Measurements from ENCODE around the gene ADCK1.
"Not testable (repeated sequence)": the region's sequence is repeated elsewhere in the genome, so short reads cannot be mapped to it uniquely, and the experiment has no call there.

ADCK1 gene

DNA sequence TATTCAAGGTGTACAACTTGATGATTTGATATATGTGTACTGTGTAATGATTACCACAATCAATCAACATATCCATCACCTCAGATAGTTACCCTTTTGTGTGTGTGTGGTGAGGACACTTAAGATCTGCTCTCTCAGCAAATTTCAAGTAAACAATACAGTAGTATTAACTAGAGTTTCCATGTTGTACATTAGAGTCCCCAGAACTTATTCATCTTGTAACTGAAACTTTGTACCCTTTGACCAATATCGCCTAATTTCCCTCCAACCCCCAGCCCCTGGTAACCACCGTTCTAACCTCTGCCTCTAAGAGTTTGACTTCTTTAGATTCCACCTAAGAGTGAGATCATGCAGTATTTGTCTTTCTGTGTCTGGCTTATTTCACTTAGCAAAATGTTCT lies 12.1 kb downstream of the ADCK1 start:
- DNase-seq, result no peak

DNA sequence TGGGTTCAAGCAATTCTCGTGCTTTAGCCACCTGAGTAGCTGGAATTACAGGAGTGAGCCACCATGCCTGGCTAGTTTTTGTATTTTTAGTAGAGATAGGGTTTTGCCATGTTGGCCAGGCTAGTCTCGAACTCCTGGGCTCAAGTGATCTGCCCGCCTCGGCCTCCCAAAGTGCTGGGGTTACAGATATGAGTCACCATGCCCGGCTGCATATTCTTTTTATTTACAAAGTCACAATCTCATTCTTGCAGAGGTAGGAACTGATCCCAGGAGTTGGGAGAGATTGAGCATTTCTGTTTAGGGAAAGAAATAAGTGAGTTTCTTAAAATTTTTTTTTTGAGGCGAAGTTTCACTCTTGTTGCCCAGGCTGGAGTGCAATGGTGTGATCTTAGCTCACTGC lies 12.8 kb downstream of the ADCK1 start:
- DNase-seq, result not testable (repeated sequence)

DNA sequence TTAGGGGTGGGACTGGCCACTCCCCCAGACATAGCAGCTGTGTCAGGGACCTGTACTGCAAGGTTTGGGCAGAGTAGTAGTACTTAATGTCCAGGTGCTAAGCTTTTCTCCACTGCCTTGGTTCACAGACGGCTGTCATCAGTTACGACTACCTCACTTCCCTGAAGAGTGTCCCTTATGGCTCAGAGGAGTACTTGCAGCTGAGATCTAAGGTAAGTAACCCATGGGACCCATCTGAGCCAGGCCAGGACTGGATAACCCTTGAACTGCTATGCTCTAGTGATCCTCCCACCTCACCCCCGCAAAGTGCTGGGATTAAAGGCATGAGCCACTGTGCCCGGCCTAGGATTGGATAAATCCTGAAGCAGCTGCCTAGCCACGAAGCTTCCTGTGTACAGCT lies 22.4 kb downstream of the ADCK1 start:
- DNase-seq, result no peak

DNA sequence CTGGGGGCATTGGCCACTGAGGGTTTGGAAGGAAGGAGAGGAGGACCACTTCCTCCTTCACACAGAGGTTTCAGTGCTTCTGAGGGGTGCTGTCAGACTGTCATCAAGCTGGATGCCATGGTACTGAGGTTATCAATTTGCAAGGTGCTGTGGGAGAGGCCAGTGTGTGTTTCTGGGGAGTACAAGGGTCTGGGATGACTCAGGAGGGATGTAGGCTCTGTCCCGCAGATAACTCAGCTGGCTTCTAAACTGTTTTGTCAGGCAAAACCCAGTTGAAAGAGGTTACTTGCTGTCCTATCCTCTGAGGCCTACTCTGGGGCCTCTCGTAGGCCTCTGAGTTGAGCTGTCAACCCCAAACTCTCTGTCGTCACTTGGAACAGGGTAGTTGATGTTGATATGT lies 22.8 kb downstream of the ADCK1 start:
- no peak for DNase-seq

DNA sequence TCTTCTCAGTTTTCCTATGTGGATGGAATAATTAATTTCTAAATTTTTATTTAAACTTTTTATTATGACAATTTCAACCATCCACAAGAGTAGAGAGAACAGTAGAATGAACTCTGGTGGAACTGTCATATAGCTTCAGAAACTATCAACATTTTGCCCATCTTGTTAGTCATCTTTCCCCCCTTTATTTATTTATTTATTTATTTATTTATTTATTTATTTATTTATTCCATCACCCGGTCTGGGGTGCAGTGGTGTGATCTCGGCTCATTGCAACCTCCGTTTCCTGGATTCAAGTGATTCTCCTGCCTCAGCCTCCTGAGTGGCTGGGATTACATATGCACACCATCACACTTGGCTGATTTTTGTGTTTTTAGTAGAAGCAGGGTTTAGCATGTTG lies 23.5 kb downstream of the ADCK1 start:
- no peak for DNase-seq

DNA sequence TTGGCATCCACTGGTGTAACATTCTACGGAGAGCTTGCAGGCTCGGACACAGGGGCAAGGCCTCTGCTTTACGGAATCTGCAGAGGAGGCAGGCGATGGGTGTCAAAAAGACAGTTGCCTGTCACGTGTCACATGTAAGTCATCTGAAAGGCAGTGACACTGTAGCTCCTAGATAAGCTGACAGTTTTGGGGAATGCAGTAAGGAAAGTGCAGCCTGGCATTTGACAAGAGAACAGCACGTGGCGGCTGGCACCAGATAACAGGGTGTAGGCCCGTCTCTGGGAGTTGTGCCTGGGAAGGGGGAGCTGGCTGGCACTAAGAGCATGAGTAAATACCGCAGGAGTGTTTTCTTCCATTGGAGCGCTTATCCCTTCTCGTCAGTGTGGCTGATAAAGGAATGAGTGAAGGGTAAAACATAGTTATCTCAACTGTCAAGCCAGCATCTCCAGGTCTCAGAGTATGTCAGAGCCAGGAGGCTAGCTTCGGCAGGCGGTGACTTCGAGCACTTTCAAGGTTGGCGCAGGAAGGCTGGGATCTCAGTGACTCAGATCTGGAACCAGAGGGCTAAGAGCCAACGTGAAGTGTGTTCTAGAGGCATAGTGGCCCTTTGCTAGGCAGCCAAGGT lies 26.1 kb downstream of the ADCK1 start:
- DNase-seq, result no peak

DNA sequence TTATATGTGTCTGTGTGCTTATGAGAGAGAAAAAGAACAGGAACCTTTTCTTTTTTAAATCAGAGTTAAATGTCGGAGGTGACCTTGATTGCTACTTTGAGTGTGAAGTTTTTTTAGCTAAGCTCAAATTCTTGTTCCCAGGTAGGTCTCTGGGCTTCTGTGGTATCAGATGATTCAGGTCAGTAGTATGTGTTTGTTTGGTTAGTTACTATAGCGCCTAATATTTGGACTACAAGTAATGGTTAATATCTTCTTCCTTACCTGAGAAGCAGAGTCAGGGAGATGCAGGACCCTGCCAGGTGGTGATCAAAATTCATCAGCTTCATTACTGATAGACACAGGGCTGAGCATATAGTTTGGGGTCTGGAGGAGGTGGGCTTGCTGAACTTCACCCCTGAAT lies 30.8 kb downstream of the ADCK1 start:
- no peak for DNase-seq

DNA sequence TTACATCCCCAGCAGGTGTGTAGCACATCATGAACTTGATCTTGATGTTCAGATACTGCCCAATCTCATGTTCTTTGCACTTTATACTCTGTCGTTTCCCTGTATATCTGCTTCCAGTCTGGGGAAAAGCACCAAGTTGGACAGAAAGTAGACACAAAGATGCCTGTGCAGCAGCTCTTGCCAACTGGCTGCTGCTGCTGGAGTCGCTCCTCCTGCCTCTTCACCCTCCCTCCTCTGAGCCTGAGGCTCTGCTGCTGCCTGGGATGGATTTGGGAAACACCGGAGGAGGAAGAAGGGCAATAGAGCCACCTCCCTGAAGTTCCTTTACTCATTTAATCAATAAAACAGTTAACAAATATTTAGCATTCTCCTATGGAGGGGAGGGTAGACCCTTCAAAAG lies 32.4 kb downstream of the ADCK1 start:
- no peak for DNase-seq

DNA sequence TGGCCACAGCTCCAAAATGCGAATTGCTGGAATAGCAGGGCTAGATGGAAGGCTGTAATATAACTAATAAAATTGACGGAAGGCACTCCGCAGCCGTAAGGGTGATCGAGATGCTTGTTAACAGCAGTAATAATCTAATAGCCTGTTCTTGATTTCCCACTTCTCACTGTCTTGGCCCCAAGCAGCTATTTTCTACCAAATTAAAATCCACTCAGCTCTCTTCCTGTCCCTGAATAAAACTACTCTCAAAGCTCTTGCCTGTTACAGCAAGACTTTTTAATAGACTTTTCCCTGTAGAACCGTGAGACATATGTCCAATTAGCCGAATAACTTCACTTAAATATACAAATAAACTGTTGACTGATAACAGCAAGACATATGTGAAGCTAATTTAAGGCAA lies 38.0 kb downstream of the ADCK1 start:
- DNase-seq, result no peak

DNA sequence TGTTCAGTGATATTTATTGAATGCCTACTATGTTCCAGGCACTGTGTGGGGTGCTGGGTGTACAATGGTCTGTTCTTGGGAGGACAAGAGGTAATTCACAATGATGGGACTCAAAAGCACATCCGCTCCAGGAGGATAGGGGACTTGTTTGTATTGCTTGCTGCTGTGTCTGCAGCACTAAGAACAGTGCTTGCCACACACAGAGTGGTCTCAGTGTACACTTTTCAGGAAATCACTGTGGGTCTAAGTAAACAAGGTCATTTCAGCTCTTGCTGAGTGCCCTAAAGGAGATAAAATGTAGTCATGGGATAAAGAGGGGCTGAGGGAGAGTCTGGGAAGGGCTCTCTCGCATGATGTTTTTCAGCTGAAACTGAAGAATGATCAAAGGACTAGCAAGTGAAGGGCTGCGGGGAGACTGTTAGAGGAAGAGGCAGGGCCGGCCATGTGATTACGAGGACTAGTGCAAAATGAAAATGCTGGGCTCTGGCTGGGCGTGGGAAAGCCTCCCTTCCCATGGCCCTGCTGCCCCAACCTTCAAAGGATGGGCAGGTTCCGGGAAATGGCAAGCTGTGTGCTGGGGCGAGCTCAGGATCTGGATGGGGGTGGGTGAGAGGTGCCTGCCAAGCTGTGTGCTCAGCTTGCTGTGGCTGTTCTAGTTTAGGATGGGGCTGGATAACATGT lies 39.1 kb downstream of the ADCK1 start:
- DNase-seq, result no peak

DNA sequence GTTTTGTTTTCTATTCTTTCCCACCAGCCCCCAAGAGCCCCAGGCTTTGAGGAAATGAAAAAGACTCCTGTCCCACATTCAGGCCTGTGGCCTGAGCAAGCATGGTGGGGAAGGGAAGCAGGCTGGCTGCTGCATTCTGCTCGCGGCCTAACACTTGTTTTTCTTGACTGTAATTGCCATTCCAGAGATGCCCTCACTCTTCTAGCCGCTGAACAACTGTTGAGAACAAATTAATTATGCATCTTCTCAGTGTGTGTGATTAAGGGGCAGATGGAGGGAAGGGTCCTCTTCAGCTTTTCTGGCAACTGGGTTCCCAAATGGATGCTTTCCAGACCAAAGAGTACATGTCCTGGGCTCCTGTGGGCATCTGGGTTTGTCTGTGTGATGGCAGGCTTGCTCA lies 43.3 kb downstream of the ADCK1 start:
- no peak for DNase-seq

DNA sequence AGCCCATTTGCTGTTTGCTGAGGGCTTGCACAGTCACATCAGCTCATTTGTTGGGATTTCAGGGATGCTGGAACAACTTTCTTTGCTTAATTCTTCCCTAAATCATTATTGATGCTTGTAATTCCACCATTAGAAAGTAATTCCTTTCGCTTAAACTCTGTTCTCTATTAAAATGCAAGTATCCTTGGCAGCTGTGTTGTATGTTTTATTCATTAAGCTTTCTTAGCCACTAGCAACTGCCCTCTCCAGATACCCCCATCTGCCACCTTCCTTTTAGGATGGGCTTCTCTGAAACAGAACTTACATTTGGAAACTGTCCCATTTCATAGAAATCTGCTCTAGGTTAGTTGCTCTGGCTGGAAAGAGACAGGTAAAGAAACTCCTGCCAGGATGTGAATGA lies 43.7 kb downstream of the ADCK1 start:
- no peak for DNase-seq

DNA sequence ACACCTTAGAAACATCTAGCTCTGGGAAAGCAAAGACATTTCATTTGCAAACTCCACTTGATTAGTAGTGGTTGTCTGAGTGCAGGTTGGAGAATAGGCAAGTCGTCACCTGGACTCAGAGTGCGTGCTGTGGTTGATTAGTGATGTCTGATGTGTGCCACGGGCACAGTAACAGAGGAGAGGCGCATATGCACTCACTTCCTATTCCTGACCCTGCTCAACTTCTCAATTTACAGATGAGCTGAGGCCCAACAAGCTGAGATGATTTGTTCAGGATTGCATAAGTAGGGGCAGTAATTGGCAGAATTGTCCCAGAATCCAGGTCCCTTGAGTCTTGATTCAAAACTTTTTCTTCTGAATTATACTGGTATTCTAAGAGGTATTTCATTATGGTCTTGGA lies 44.9 kb downstream of the ADCK1 start:
- DNase-seq, result no peak

DNA sequence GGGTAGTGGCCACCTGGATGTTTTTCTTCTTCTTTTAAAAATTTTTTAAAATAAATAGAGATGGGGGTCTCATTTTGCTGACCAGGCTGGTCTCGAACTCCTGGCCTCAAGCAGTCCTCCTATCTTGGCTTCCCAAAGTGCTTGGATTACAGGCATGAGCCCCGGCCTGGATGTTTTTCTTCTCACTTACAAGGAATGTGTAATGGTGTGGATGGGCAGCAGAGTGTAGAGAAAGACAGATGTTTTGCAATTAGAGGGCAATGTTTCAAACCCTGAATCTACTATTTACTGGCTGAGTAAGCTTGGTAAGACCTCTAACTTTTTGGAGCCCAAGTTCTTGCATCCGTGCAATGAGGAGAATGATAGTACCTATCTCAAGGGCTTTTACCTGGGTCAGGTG lies 48.1 kb downstream of the ADCK1 start:
- DNase-seq, result no peak

DNA sequence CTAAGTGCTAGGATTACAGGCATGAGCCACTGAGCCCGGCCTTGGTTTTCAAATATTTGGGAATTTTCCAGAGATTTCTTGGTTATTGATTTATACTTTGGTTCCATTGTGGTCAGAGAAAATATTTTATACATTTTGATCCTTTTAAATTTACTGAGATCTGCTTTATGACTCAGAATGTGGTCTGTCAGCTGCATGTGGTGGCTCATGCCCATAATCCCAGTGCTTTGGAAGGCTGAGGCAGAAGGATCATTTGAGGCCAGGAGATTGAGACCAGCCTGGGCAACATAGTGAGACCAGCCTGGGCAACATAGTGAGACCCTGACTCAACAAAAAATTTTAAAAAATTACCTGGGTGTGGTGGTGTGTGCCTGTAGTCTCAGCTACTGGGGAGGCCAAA lies 49.8 kb downstream of the ADCK1 start:
- DNase-seq, result no peak

DNA sequence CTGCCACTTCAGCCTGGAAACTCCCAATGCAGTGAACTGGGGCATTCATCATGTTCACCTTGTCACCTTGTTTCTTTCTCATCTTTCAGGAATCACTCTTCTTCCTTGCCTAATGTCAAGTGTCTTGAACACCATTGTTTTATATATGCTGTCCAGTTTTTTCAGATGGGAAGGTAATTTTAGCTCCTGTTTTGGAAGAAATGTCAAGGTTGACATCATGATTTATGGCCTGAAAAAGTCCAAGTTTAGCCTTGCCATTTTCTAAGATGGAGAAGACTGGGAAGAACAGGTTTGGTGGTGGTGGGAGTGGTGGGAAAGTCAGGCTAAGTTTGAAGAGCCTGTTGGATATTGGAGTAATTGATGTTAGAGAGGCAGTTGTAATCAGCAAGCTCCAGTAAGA lies 54.0 kb downstream of the ADCK1 start:
- DNase-seq, result no peak

DNA sequence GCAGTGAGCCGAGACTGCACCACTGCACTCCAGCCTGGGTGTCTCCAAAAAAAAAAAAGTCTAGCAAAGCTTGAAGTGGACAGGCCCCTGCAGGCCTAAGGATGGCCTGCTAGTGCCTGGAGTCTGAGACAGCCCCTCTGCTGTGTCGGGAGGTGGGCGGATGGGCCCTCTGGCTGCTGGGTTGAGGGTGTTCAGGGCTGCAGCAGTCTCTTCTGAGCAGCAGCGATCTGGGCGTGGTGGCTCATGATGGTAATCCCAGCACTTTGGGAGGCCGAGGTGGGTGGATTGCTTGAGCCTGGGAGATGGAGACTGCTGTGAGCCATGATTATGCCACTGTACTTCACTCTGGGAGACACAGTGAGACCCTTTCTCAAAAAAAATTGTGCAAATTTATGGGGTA lies 57.0 kb downstream of the ADCK1 start:
- no peak for DNase-seq

DNA sequence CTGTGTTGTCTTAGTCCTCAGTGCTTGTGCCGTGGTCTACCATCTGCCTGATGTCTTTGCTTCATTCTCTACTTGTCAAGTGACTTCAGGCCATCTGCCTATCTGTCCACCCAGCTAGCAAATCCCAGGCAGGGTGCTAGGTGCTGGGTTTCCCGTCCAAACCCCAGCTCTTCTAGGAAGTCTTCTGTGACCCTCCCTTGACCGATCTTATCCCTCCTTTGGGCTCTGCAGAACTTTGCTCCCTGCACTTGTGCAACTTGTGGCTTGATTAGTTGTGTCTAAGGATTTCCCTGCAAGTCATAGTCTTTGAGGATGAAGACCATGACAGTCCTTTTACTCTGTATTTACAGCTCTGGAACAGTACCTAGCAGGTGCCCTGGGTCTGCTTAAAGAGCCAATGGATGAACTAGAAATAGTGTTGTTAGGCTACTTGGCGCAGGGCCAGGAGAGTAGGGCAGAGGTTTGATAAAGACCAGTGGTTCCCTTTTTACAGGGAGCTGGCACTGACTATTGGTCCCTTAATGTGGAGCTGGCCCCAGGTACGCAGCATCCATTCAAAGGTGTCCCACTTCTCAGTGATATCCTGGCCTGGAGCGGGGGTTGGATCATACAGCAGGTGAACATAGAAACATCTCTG lies 60.1 kb downstream of the ADCK1 start:
- no peak for DNase-seq

DNA sequence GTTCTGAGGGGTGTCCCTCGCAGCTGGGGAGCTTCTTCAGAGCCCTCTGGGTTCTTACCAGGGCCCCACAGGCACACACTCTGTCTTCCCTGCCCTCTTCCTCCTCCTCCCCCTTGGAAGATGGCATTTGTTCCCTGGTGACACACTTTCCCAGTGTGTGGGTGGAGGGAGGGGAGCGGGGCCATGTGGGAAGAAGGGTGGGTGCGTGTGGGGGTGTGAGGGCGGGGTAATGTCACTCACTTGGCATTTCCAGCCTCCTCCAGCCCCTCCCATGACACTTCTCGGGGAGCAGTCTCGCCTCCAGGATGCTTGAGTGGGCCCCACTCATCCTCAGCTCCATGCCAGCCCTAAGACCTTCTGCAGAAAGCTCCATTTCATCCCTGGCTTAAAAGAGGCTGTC lies 61.3 kb downstream of the ADCK1 start:
- DNase-seq, result no peak

DNA sequence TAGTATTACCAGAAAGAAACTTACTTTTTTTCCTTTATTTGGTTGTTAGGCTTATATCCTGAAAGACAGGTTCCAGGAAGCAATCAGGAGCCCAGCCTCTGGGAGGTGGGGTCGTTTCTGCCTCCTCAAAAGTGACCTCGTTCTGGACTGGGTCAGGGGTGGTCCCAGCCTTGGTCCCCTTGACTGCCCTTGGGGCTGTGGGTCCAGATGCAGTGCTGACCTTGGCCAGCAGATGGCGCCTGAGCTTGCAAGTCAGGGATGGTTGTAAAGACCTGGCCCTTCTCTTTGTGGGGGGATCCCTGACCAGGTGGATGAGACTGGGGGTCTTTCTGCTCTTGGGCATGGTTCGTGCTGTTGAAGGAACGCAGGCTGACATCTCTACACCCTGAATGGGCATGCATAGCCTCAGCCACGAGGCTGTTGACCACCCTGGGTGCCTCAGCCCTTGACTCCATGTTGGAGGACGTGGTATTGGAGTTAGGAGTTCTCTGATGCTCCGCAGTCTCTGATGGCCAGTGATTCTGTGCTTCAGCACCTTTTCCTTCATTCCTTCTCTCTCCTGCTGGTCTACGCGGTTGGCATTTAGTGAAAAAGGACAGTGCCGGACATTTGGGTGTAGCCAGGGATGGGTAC lies 62.4 kb downstream of the ADCK1 start:
- DNase-seq, result no peak

DNA sequence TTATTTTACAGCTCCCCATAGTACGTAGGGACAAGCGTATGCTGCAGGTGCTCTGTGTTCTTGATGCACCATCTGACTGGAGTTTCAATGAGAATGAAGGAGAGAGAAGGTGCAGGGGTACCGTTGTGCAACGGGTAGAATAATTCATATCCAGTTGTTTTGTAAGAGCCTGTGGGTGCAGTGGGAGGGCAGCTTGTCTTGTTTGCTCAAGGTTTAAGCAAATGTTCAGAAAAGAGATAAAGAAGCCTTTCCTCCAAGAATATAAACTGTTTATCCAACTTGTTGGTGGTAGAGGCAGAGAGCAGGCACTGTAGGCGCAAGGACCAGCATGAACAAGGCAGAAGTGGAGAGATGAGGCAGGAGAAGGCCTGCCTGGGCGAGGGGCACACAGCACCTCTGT lies 64.2 kb downstream of the ADCK1 start:
- DNase-seq, result no peak

DNA sequence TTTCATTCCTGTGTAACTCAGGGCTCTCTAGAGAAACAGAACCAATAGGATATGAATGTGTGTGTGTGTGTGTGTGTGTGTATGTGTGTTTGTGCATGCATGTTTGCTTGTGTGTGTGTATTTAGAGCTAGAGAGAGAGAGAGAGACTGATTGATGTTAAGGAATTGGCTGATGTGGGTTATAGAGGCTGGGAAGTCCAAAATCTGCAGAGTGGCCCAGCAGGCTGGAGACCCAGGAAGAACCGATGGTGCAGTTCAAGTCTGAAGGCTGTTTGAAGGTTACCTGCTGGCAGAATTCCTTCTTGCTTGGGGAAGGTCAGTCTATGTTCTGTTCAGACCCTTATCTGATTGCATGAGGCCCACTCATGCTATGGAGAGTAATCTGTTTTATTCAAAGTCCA lies 64.7 kb downstream of the ADCK1 start:
- DNase-seq, result no peak

DNA sequence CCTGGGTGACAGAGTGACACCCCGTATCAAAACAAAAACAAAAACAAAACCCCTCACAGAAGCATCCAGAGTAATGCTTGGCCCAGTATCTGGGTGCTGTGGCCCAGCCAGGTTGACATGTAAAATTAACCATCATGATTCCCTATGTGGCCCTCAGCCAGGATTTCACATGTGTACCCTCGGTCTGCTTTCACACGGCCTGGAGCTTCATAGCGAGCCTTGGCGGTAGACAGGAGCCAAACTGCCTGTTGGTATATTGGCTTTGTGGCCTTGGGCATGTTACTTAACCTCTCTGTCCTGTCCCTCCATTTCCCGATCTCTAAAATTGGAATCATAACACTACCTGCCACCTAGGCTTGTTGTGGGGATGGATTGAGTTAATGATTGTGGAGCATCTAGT lies 65.5 kb downstream of the ADCK1 start:
- DNase-seq, result no peak

DNA sequence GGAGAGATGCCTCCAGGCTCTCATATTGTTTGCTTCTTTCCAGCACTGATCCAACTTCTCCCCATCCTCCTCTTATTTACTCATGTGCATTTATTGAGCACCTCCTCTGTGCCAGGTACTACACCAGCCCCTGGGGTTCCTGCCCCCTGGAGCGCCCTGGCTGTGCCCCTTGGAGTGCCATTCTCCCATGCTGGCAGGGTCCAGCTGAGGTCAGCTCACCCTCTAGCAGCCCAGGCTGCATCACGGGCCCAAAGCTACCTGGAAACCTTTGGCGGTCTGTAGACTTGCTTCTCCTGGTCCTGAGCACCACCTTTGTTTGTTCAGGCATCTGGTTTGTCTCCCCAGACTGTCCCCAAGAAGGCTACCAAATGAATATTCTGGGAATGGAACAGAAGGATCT lies 67.0 kb downstream of the ADCK1 start:
- no peak for DNase-seq
